Measurements from ENCODE around the gene HGFAC. TPM values are rescaled to one million over a fixed set of nuclear protein-coding genes. Genes with fewer than 3 reads are reported as not detected.
"Not testable (repeated sequence)": the region's sequence is repeated elsewhere in the genome, so short reads cannot be mapped to it uniquely, and the experiment has no call there.

The HGFAC gene
- total RNA-seq, 1 experiment from 2014 or later = 0.20 TPM

DNA sequence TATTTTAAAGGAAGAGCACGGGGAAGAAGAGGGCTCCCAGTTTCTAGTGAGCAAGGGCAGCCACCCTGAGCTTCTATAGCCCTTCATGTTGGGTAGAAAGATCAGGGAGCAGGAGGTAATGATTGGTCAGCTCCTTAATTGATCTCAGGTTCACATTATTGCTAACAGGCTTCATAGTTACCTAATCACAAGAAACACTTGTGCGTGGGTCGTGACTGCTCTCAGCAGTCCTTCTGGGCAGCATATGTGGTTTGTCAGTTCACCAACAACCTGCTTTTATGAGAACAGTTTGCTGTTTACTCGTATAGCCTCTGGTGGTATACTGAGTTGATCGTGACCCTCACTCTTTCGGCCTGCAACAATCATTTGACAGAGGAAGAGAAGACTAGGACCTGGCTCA is 16.6 kb downstream of the HGFAC start:
- Mint-ChIP-seq H3K27me3 (ENCODE audit: low read depth) (peaks cover 84% of the 10 kb centered on the region), H3K27ac (no peak overlapping the region), H3K9me3 (peaks cover 32% of the 10 kb centered on the region), H3K4me3 (no peak overlapping the region), H3K36me3 (peaks cover 15% of the 10 kb centered on the region), H3K4me1 (no peaks in the 10 kb centered on the region)
- ChIA-PET CTCF (no interaction called here), POLR2A (no interaction called here)
- ATAC-seq (no peak), DNase-seq (ENCODE audit: low spot score) (no peak)
- no peak for TF ChIP-seq ZNF423 (CRISPR knock-in tag; IDR thresholded peaks at IDR 0.05)
- no peak for TF ChIP-seq GABPB1 (CRISPR knock-in tag; IDR thresholded peaks at IDR 0.05)
- no peak for TF ChIP-seq E2F4 (CRISPR knock-in tag; IDR thresholded peaks at IDR 0.05; ENCODE audit: borderline replicate concordance, low read depth)
- TF ChIP-seq EMX1 (CRISPR knock-in tag; IDR thresholded peaks at IDR 0.05) = no peak
- TF ChIP-seq KAT7 (CRISPR knock-in tag; IDR thresholded peaks at IDR 0.05; ENCODE audit: borderline replicate concordance) = no peak
- no peak for TF ChIP-seq TP53 (CRISPR knock-in tag; IDR thresholded peaks at IDR 0.05)
- TF ChIP-seq, protein P1, sequence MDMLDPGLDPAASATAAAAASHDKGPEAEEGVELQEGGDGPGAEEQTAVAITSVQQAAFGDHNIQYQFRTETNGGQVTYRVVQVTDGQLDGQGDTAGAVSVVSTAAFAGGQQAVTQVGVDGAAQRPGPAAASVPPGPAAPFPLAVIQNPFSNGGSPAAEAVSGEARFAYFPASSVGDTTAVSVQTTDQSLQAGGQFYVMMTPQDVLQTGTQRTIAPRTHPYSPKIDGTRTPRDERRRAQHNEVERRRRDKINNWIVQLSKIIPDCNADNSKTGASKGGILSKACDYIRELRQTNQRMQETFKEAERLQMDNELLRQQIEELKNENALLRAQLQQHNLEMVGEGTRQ (CRISPR knock-in tag; IDR thresholded peaks at IDR 0.05) = no peak
- TF ChIP-seq ZNF416 (CRISPR knock-in tag; IDR thresholded peaks at IDR 0.05) = no peak
- TF ChIP-seq ZMAT4 (CRISPR knock-in tag; IDR thresholded peaks at IDR 0.05) = no peak
- no peak for TF ChIP-seq PRRX2 (CRISPR knock-in tag; IDR thresholded peaks at IDR 0.05)
- no peak for TF ChIP-seq ZNF671 (CRISPR knock-in tag; IDR thresholded peaks at IDR 0.05)
- no peak for TF ChIP-seq RELA (CRISPR knock-in tag; IDR thresholded peaks at IDR 0.05; ENCODE audit: borderline replicate concordance)

- Mint-ChIP-seq H3K9me3 (peaks cover 25% of the 10 kb centered on the region), H3K36me3 (peaks cover 12% of the 10 kb centered on the region), H3K27me3 (ENCODE audit: low read depth) (peaks cover 77% of the 10 kb centered on the region)
- H3K4me1 Mint-ChIP-seq; POLR2A ChIA-PET; CTCF ChIA-PET; H3K4me3 Mint-ChIP-seq; DNase-seq (ENCODE audit: low spot score); H3K27ac Mint-ChIP-seq; ATAC-seq: not testable (repeated sequence)
These were observed 17.4 kb downstream of the HGFAC start for GRCh38 chr4:3459156-3459555.

GRCh38 chr4:3460926-3461325 is 19.2 kb downstream of the HGFAC start:
- Mint-ChIP-seq H3K4me1 (no peaks in the 10 kb centered on the region), H3K4me3 (no peak overlapping the region), H3K27ac (no peak overlapping the region), H3K36me3 (0 out of 2 replicates have a peak, but pooled peaks cover under 1% of the 10 kb centered on the region), H3K9me3 (peaks cover 7% of the 10 kb centered on the region), H3K27me3 (ENCODE audit: low read depth) (peaks cover 75% of the 10 kb centered on the region)
- CTCF ChIA-PET = interaction anchor here (1.2 to 2.3 kb wide), 2 partner anchors 18 to 20 kb away, joined by 4 to 12 read pairs; no protein-coding TSS in a partner anchor
- ATAC-seq = no peak
- POLR2A ChIA-PET = no interaction called here
- no peak for DNase-seq (ENCODE audit: low spot score)
- no peak for TF ChIP-seq CBFB (CRISPR knock-in tag; IDR thresholded peaks at IDR 0.05; ENCODE audit: low read depth)
- TF ChIP-seq FOXP1 (CRISPR knock-in tag; IDR thresholded peaks at IDR 0.05; ENCODE audit: borderline replicate concordance) = no peak
- no peak for TF ChIP-seq MXD4 (CRISPR knock-in tag; IDR thresholded peaks at IDR 0.05; ENCODE audit: borderline replicate concordance)

GRCh38 chr4:3461515-3462291 is 19.9 kb downstream of the HGFAC start:
- Mint-ChIP-seq H3K36me3 (no peaks in the 10 kb centered on the region), H3K4me1 (no peaks in the 10 kb centered on the region), H3K27me3 (ENCODE audit: low read depth) (peaks cover 67% of the 10 kb centered on the region), H3K9me3 (peaks cover 7% of the 10 kb centered on the region), H3K4me3 (no peak overlapping the region), H3K27ac (no peak overlapping the region)
- CTCF ChIA-PET = interaction anchor here (1.2 to 2.3 kb wide), 3 partner anchors 18 to 143 kb away, joined by 4 to 12 read pairs (median 5); no protein-coding TSS in a partner anchor
- DNase-seq (ENCODE audit: low spot score) (no peak), ATAC-seq (no peak)
- POLR2A ChIA-PET = no interaction called here
- TF ChIP-seq ATF3 (CRISPR knock-in tag; conservative IDR thresholded peaks at IDR 0.05) (no peak), NR3C1 (CRISPR knock-in tag; conservative IDR thresholded peaks at IDR 0.05; ENCODE audit: low read depth) (no peak), SP1 (CRISPR knock-in tag; conservative IDR thresholded peaks at IDR 0.05) (no peak), ZNF512 (CRISPR knock-in tag; IDR thresholded peaks at IDR 0.05; ENCODE audit: borderline replicate concordance) (no peak), ZNF396 (CRISPR knock-in tag; IDR thresholded peaks at IDR 0.05; ENCODE audit: borderline replicate concordance) (no peak), ZBTB43 (CRISPR knock-in tag; IDR thresholded peaks at IDR 0.05) (no peak), ZNF219 (CRISPR knock-in tag; IDR thresholded peaks at IDR 0.05; ENCODE audit: borderline replicate concordance) (no peak), MXD4 (CRISPR knock-in tag; IDR thresholded peaks at IDR 0.05; ENCODE audit: borderline replicate concordance) (no peak), ATF1 (CRISPR knock-in tag; IDR thresholded peaks at IDR 0.05) (no peak)

Measured in WTC11 (cell line).